HG03521 (cell line): Measurements from ENCODE around the gene TPM2.

Experiments used
- ATAC-seq: cut with Tn5 transposase; IDR thresholded peaks from one replicate; pipeline ENCODE4 v1.9.1; 2021; ENCODE audit warnings: mild to moderate bottlenecking, moderate library complexity; ENCODE audit not compliant: unreplicated experiment

TPM2 gene

DNA sequence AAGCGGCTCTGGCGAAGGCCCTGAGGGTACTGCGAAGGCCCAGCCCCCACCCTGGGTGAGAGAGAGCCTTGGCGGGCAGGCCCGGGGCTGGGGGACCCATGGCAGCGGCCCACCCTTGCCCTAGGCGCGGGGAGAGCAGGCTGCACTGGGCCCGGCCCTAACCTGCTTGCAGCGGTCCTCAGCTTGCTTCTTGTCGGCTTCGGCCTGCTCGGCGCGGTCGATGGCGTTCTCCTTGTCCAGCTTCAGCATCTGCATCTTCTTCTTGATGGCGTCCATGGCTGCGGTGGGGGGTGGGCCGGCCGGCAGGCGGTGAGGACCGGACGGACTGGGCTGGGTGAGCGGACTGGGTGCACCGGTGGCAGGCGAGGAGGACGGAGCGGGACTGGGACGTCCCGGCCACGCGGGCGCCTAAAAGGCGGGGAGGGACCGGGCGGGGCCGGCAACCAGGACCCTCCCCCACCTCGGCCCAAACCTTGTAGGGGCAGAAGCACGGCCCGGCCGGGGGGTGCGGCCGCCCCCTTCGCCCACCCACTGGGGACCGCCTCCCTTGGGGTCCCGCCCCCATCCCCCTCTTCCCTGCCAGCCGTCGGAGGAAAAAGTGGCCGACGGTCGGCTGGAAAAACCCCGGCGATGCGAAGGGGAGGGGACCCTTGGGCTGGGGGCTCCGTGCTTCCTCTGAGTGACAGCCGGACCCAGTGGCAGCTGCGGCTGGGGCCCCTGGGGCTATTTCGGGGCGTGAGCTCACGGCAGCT, at the start of gene TPM2:
Gene TPM2, minus strand, starts transcription at position 384 of the 752 bp plus-strand sequence. Its CDS starts 108 bp downstream, at position 276.
- no peak for ATAC-seq

DNA sequence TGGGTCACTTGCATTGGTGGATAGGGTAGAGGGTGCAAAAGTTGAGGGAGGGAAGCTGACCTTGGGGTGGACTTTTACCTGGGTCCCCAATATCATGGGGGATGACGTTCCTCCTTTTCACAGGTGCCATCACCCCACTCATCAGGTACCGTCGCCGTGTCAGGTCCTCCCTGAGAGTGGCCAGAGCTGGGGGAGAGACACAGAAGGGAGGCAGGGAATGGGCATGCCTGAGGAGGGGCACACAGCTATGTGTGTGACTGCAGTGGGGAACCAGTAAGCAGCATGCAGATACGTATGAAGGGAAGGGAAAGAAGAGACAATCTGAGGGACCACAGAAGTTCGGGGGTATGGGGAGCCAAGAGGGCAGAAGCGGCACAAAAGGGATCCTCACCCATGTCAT, 49.2 kb upstream of the TPM2 start:
- ATAC-seq, result no peak

DNA sequence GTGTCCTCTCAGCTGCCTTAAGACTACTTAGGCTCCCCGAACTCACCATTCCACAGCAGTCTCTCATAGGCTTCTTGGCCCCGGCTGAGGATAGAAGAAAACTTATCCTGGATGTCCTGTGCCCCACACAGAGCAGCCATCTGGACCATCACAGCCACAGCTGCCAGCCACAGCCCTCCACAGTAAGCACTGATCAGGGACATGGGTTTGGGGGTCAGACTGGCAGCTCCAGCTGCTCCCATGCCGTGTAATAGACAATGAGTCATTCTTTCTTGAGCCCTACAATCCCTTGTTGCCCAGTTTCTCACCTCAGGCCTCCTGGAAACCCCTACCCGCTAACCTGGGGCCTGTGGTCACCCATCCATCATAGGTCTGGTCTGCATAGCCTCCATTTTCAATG, 48.5 kb upstream of the TPM2 start:
- ATAC-seq, result no peak

DNA sequence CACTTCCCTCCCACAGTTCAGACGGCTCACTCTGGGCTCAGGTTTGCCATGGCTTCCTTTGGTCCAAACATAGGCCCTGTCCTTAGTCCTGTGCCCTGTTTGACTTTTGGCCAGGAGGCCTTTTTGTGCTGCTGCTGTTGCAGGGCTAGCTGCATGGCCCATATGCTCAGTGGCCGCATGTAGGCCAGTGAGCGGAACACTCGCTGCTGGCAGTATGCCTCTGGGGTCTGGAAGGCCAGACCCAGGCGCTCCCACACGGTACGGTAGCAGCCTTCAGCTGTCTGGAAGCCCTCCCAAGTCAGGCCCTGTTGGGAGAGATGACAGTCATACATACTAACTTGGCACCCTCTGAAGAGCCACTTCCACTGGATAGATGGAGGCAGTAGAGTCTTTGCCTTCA, 47.4 kb upstream of the TPM2 start:
- ATAC-seq, result no peak

DNA sequence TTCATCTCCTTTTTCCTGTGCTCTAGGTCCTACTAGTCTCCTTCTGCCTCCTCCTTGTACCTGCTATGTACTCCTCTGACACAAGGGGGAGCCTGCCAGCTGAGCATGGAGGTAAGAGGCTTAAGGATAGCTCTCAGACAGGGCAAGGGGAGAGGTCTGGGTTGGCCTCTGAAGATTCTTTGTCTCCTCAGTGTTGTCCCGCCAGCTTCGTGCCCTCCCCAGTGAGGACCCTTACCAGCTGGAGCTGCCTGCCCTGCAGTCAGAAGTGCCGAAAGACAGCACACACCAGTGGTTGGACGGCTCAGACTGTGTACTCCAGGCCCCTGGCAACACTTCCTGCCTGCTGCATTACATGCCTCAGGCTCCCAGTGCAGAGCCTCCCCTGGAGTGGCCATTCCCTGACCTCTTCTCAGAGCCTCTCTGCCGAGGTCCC, 46.5 kb upstream of the TPM2 start:
- no peak for ATAC-seq

DNA sequence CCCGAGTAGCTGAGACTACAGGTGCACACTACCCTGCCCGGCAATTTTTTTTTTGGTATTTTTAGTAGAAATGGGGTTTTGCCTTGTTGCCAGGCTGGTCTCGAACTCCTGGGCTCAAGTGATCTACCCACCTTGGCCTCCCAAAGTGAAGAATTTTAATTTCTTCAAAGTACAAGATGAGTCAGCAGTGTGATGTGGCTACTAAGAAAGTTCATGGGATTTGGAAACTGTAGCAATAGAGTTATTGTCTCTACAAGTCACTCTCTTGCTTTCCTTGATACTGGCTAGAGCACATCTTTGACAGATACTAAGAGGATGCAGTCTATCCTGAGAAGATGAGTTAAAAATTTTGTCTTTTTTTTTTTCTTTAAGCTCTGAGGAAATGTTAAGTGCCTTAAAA, 44.4 kb upstream of the TPM2 start:
- ATAC-seq, result no peak

DNA sequence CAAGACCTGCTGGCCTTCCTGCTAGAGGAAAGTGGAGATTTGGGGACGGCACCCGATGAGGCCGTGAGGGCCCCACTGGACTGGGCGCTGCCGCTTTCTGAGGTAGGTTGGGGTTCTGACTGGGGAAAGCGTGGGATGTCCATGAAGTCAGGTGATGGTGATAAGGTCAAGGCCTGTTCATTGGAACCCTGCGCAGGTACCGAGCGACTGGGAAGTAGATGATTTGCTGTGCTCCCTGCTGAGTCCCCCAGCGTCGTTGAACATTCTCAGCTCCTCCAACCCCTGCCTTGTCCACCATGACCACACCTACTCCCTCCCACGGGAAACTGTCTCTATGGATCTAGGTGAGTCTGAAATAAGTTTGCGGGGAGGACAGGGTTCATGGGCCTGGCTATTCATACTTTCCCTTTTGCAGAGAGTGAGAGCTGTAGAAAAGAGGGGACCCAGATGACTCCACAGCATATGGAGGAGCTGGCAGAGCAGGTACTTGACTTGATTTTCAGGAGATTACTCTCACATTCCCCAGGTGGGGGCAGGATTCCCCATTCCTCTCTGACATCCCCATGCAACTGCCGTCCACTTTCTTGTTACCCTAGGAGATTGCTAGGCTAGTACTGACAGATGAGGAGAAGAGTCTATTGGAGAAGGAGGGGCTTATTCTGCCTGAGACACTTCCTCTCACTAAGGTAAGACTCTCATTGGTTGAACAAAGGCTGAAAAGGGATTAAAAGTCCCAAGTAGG, 43.2 kb upstream of the TPM2 start:
- peak; percentile 1 for ATAC-seq

DNA sequence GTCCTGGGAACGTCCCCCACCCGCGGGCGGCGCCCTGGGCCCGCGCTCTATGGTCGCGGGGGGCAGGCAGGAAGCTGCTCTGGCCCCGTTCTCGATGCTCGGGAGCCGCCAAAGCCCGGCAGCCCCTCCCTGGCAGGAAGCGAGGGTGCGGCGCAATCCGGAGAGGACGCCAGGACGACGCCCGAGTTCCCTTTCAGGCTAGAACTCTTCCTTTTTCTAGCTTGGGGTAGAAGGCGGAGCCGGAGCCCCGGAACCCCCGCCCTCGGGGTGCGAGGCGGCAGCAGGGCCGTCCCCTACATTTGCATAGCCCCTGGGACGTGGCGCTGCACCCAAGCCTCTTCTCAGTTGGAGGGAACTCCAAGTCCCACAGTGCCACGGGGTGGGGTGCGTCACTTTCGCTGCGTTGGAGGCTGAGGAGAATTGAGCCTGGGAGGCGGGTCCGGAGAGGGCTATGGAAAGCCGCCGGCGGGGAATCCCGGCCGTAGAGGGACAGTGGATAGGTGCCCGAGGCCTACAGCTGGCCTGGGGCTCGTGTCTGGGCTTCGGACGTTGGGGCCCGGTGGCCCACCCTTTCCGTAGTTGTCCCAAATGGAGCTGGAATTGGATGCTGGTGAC, 42.6 kb upstream of the TPM2 start, which contains the start of the genes CREB3 and TLN1:
Gene CREB3, plus strand, starts transcription at position 482 of the 615 bp plus-strand sequence. Its CDS starts 107 bp downstream, at position 589.
Gene TLN1, minus strand, starts transcription at position 11 of the 615 bp plus-strand sequence. CDS start 6,501 bp downstream, outside the sequence.
- peak; percentile 74 for ATAC-seq

DNA sequence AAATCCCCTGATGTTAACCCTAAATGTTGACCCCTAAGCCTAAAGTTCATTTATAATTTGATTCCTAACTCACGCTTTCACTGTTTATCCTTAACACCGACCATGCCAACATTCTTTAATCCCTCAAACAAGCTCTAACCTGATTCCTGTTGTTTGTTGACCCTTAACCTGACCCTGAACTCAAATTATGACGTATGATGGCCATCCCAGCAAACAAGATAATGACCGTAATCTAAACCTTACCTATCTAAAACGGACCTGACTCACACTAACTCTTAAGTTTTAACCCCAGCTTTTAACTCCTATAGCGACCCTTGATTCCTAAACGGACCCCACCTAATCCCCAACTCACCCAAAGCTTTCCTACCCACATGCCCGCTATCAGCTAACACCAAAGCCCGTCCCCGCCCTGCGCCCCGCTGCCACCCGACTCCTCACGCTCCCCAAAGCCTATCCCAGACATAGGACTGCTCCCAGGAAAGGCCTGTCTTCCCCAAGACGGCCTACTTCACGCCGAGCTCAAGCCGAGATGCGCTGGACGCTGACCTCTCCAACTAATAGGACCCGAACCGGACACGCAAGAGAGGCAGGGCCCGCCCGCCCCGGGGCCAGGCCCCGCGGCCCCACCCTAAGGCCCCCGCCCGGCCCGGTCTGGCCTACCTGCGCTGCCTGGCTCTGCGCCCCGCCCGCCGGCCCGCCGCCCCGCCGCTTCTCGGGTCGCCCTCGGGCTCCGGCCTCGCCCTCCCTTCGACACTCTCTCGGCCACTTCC, 41.9 kb upstream of the TPM2 start:
- no peak for ATAC-seq

DNA sequence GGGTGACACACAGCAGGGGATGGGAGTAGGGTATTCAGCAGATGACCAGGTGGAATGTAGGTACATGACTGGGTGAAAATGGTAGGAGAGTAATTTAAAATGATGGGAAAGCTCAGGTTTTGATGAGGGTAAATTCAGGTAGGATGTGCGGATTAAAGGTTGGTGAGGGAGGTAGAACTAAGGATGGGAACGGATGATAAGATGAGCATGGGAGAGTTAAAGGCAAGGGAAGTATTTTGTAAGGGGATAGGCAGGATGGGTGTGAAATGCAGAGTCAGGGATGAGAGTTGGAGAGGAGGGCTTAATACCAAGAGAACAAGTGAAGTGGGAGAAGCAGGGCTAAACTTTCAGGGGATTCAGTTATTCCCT, 40.7 kb upstream of the TPM2 start:
- no peak for ATAC-seq

DNA sequence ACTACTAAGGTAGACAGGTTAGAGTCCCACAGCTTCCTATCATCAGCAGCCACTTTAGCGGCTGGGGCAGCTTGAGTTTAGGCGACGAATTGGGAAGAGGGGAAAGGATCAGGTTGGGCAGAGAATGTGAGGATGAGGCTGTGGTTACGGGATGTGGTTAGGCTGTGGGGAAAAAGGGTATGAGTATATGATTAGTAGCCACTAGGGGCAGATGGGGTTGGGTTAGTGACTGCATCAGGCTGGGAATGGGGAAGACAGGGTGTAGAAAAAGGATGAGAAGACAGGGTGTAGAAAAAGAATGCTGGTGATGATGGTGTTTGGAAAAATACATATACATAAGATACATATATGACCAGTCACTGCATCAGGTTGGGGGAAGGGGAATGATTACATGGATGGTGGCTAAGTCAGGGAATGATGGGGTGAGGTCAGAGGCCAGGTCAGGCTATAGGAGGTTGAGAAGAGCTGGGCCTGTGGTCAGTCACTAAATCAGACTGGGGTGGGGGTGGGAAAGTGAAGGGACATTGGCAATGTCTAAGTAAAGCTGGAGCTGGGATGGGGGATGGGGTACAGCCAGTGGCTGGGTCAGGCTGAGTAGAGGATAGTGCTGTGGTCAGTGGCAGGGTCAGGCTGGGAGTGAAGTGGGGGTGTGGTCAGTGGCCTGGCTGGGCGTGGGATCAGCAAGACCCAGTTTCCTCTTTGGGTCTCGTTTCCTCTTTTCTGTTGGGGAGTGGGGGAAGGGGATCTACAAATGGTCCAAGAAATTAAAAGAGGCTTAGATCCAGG, 40.2 kb upstream of the TPM2 start:
- ATAC-seq, result no peak

DNA sequence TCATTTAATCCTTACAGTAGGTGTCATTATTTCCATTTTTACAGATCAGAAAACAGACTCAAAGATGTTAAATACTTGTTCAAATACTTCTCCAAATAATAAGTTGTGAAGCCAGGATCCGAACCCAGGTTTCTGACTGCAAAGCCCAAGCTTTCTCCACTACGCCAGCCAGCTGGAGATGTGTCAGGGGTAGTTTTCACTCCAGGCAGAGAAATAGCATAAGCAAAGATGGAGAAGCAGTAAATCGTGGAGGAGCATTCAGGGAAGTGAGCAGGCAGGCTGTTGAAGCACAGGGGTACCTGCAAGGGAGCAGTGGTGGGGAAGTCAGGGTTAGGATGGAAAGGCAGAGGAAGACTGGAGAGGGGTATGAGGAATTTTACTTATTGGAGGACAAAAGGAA, 39.4 kb upstream of the TPM2 start:
- ATAC-seq, result no peak

DNA sequence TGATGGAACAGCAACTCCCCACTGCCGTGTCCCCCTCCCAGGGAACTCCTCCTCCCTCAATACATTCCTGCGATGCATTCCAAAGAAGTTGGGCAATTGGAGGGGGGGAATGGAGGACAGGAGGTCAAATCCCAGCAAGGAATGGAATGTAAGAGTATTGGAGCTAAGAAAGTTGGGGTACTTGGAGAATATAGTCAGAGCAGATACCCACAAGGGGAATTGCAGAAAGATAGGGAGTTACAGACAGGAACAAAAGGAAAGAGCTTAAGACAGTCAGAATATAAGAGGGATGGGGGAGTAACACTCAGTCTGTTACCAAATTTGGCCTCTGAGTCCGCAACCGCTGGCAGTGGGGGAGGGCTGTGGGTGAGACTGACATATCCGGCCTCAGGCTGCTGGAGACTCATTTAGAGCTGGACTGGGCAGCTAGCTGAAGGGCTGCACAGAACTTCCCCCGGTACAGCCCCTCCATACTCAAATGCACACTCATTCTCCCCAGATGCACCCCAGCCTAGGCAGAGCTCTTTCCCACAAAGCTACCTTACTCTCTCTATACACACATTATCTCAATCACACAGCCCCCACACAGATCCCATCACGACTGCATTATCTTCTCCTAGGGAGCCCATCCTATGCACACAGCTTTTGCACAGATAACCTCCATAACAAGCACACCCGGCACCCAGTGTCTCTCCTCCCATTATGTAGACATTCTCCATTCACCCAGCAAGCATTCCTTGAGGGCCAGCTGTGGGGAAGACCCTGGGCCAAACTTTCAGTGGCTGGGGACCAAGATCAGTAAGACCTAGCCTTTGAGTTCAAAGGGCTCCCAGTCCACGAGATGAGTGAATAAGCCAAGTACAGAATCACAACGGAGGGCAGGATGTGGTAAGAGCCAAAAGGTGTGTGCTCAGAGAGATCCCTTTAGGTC, 38.6 kb upstream of the TPM2 start:
- no peak for ATAC-seq

DNA sequence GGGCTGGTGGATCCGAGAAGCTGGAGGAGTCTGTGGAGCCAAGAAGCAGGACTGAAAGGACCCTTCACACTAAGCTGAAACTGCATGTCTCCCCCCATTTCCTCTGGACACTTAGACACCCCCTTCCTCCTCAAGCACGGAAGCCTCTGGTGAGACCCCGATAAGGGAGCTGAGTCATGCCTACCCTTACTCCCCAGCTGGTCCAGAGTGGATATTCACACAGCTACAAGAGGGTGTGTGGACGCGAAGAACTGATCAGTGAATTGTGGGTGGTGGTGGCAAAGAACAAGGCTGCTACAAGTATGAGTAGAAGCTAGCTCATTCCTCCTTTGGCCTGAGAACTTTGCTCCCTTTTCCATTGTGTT, 37.9 kb upstream of the TPM2 start:
- no peak for ATAC-seq

DNA sequence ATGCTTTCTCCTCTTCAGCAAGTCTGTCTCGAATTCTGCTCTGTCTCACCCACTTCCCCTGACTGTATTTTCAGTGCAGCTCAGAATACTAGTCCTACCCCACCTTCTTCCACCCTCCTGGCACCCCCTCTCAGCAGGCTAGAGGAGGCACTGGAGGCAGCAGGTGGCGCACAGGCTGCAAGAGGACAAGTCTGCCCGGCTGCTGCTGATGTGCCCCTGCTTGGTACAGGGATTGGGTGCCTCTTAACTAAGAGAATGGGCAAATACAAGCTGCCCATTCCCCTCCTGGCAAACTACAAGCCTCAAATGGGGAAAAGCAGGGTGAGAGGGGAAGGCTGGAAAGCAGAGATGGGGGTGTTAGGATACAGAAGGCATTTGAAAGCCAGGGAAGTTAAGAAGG, 37.2 kb upstream of the TPM2 start:
- no peak for ATAC-seq

DNA sequence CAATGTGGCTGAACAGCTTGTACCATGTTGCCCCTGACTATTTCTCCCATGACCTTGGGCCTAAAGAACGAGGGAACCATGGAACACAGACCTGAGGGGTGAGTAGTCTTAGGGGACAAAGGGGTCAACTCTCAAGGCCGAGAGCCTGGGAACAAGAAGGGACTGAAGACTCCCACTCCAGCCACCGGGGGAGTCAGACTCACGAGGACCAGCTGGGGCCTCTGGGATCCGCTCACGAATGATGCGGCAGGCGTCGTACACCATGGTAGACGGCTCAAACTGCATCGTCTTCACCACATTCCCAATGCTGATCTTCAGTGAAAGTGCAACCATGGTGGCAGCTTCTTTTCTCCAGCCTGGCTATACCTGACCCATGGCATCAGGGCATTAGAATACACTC, 35.6 kb upstream of the TPM2 start:
- ATAC-seq, result no peak

DNA sequence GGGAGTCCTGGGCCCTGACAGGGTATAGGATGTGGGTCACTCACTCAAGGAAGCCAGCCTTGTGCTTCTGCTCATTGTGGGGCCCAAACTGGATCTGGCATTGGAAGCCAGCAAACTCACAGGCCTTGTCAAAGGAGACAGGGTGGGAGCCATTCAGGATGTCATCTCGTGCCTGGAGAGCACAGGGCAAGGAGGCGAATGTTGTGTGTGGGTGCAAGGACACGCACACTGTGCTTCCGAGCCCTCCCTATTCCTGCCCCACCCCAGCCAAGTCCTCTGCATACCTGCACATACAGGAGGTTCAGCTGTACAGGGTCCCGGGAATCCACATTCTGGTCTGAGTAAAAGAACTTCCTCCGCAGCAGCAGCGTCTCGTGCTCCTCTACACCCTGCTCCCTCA, 34.2 kb upstream of the TPM2 start:
- no peak for ATAC-seq

DNA sequence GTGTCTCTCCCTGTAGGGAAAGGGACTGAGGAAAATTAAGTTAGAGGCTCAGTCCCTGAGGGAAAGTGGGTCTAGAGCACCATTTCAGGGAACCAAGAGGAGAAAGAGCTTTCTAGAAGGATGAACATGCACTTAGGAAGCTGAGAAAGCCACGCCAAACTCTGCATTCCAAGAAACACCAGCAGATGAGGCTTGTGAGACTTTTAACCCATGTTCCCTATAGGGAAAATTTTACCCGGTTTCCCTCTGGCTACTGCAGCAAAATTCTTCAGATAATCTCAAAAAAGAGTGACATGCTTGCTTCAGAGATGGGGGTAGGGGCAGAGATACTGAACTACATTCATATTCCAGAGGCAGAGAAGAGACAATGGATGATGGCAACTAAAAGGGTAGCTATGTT, 33.7 kb upstream of the TPM2 start:
- ATAC-seq, result no peak

DNA sequence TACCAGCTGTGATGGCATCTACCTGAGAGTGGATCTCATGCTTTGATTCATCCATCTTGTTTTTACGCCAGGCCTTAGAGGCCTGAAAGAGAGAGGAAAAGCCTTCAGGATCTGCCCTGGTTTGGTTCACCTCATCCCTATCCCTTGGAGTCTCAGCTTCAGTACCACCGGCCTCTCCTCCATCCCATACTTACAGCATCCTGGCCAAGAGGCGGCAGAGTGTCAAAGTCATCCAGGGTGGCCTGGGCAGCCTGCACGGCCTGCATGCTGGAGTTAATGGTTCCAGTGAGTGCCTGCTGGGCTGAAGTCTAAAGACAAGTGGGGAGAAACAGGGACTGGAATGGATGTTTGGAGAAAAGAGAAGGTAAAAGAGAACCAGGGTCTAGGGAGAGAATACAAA, 29.8 kb upstream of the TPM2 start:
- no peak for ATAC-seq
